NCI-H510A (cell line): ENCODE results near the gene FOSL1.
A peak's percentile ranks its signal among the peaks of the same experiment; 100 is the strongest.

Source experiments
- DNase-seq: peaks from one replicate; lab custom pipeline; 2025; lab: John Stamatoyannopoulos, UW

The FOSL1 gene

GRCh38 chr11:65863889-65864705 is 36.1 kb downstream of the FOSL1 start:
- no peak for DNase-seq

- DNase-seq, result no peak
These were observed 37.0 kb downstream of the FOSL1 start for GRCh38 chr11:65862941-65863888.

DNA sequence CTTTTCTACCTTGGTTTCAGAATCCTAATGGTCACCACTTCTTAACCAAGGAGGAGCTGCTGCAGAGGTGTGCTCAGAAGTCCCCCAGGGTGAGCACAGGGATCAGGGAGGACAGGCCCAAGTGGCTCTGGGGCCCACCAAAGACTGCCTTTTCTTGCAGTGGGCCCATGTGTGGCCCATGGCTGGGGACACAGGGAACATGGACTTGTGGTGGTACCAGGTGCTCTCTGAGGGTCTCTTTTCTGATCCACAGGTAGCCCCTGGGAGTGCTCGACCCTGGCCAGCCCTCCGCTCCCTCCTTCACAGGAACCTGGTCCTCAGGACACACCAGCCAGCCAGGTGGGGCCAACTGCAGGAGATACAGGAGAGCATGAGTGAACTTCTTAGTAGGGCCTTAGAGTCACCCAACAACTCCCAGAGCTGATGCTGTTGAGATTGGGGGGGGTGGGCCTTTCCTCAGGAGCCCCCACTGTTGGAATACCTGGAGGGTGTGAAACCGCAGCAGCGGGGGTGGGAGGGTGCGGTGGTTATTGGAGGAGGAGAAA is 37.9 kb downstream of the FOSL1 start:
- DNase-seq, result no peak

DNA sequence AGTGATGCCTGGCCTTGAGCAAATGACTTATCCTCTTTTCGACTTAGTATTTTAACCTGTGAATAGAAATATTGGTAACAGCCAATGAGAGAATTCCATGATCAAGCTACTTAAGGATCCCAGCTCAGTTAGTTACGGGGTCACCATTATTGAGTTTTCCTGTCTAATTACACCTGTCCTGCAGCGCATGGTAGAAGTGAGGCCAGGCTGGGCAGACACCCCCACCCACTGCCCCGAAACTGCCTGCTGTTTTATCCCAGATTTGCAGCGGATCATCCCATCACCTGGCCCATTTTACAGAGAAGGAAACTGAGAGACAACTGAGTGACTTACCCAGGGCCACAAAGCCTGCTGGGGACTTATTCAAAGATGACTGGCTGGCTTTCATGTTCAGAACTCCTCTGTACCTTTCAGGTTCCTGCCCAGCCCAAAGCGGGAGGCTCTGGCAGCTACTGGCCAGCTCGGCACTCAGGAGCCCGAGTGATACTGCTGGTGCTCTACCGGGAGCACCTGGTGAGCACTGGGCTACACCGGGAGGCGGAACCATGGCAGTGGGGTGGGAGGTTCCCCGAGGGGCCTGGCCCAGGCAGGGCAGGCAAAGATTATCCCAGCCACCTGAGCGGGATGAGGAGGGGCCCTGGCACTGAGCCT is 38.5 kb downstream of the FOSL1 start:
- no peak for DNase-seq

DNA sequence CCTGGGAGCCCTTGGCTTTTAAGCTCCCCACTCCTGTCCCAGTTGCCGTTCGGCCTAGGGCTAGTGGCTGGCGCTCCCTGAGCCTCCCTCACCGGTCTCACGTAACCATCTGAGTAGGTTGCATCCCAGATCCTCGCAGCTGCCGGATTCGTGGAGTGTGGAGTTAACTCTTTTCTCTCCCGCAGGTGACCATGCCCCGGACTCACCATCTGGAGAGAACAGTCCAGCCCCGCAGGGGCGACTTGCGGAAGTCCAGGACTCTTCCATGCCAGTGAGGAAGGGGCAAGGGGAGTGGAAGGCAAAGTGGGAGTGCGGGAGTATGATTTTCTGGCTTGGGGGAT is 39.1 kb downstream of the FOSL1 start:
- no peak for DNase-seq

GRCh38 chr11:65860278-65861164 is 39.7 kb downstream of the FOSL1 start, which contains the start of gene MUS81:
TSS of gene MUS81 (plus strand) at chr11:65860433. CDS start at chr11:65860754, 321 bp downstream.
- peak; percentile 93 for DNase-seq

GRCh38 chr11:65859812-65860277 is 40.3 kb downstream of the FOSL1 start:
- no peak for DNase-seq

DNA sequence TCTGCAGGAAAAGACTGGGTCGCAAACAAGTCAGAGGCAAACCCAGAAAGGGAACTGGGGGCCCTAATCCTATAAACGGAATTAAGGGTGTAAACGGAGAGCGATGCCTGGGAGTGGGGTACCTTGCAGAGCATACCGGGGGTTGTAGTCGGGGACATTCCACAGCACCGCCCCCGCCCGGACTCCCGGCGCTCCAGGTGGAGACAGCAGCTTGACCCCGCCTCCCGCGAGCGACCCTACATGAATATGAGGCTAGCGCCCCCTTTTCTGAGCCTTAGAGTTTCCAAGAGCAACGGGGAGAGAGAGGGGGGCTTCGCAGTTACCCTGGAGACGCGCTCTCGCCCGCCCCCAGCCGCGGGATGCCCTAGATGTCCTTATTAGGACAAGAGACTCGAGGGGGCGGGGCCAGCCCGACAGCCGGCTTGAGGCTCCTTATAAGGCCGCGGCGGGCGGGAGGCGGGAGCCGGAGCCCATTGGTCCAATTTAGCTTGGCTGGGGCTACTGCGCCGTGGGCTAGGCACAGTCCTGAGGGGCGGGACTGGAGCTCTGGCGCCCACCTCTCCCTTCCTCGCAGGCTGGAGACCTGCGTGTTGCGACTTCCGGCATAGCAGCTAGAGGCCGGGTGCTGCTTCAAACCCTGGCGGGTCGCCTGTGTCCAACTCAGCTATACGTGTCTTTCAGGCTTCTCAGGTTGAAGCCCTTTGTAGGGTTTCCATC is 40.9 kb downstream of the FOSL1 start:
- peak; percentile 99 for DNase-seq

DNA sequence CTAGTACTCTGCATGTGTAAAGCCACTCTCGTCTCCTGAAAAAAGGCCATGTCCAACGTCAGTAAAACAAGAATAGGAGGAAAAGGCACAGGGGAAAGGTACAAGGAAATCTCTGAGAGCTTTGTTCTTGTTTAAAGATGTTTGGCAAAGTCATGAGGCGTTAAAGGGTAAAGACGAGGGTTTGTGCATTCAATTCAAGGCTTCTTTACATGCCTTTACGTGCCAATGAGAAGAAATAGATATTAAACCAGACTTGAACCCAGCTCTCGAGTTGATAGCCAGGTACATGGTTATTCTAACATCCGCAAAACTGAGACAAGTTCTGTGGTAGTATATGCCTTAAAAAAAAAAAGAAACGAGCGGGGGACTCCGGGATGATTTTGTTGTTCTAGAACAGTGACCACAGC is 41.5 kb downstream of the FOSL1 start:
- no peak for DNase-seq

DNA sequence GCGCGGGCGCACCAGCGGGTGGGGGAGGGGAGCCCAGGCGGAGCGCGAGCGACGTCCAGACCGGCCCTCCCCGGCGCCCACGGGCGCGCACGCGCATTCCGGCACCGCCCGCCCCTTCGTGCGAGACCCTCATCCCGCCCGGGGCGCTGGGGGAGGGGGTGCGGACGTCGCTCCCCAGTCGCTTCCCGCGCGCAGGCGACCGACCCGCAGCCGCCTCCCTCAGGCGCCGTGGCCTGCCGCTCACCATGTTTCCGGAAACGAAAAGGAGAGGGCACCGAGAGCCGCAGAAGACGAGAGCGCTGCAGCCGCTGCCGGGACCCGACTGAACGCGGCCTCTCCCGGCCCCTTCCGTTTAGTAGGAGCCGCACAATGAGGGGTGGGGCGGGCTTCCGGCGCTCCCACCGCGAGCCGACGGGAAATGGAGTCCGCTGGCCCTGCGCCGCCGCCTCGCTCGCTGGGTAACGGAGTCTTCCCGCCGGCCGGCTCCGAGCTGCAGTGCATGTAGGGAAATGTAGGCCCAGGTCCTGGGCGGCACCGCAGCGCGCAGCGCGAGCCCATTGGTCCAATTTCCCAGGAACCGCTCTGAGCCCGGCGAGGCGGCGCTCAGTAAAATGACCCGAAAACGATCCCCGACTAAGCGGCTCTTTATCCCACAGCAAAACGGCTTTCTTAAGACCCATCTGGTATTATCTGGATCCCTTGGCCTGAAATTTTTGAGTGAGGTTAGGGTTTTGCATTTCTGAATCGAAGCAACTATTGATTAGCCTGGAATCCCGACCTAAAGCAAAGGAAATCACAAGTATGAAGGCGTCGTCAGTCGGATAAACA is 42.1 kb downstream of the FOSL1 start, which contains the start of gene CFL1:
Gene CFL1 (minus strand): TSS at position 328 of the 828 bp plus-strand sequence. CDS start 81 bp downstream, at position 247.
- peak; percentile 96 for DNase-seq

DNA sequence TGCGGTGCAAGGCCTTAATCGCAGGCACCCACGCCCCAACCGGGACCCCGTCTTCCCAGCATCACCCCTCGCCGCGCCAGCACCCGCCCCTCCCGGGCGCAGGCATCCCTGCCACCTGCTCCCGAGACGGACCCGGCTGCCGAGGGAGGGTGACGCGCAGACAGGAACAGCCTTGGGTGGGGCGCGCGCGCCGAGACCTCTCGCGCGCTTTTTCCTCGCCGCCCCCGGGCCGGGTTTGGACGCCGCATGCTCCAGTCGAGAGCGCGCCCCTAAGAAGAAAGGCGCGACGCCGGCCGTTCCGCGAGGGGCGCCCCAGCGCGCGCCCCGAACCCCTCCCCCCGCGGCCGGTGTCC is 42.7 kb downstream of the FOSL1 start:
- DNase-seq, result no peak

- peak; percentile 65 for DNase-seq
These were observed 43.3 kb downstream of the FOSL1 start for GRCh38 chr11:65856689-65857499.

GRCh38 chr11:65855927-65856363 is 44.2 kb downstream of the FOSL1 start:
- DNase-seq, result no peak

DNA sequence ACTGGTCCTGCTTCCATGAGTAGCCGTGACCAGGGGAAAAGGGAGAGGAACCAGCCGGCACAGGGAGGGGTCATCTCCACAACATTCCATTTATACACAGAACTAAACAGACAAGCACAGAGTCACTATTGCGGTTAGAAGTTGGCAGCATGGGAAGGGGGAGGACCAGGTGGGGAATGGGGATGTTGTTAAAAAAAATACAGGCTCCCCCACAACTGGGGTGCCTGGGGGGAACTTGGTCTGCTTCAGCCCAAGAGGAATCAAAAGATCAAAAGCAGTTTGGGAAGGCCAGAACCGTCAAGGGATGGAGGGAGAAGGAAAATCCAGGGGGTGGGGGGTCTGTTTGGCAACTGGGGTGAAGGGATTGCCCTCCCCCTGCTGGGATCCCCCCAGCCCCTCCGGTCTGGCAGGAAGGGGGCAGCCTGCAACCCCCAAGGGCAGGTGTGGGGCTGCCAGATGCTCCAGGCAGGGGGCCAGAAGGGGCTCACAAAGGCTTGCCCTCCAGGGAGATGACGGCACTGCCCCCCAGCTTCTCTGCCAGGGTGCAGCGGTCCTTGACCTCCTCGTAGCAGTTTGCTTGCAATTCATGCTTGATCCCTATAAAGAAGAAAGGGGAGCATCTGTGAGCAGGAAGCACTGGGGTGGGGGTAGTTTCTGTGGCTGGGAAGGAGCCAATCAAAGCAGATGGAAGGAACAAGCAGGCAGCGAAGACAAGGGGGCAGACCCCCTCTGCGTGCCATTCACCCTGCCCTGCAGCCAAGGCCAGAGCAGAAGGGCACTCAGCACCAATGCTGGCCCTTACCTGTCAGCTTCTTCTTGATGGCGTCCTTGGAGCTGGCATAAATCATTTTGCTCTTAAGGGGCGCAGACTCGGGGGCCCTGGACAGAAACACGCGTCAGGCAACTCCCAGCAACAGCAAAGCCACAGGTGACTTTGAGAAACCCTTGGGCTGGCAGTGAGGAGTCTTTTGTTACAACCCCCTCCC is 45.0 kb downstream of the FOSL1 start:
- no peak for DNase-seq

DNA sequence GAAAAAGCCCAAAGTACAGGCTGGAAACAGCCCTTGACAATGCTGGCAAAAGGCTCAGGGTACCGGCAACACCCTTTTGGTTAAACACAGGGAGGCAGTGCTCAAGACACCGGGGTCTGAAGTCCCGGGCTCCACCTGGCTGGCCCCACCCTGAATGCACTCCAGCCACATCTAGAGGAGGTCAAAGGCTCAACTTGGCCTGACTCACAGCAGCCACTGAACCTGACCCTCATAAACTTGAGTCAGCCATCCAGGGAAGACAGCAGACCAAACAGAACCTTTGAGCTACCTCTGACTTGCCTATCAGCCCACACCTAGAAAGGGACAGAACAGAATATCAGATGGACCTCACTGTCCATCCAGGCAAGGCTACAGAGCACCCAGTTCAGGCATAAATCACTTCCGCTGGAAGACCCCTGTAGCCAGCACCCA is 46.0 kb downstream of the FOSL1 start:
- DNase-seq, result no peak

DNA sequence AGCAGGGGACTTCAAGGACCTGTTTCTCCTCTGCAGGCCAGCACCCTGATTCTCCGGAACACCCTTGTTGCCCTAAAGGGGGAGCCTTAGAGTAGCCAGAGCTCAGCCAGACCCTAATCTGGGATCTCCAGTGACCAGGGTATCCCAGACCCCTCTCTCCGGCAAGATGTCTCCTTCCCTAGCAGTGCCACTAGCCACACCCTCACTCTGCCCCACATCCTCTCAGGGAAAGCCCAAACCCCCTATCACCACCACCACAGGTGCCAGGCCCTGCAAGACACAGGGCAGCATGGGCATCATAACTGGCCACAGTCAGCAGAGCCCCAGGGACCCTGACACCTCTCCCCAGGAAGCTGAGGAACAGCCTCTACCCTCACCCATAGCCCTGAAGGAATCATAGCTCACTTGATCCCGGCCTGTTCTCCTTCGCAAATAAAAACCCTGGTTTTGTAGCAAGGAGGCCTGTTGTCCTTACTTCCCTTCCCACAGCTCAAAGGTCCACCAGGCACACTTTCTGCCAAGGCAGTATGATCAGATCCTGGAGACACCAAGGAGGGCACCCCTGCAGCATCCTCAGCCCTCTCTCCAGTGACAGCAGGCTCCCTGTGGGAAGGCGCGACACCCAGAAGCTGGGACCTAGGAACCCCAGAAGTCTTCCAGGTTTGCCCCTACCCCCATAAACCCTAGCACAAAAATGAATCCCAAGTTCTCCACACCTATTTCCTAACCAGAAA is 46.8 kb downstream of the FOSL1 start:
- DNase-seq, result no peak
